Keratinocyte (primary cell): ENCODE results near the gene NMBR. TPM values are rescaled to one million over a fixed set of nuclear protein-coding genes. Genes with fewer than 3 reads are reported as not detected.

Source experiments
- DNase-seq: peaks from one replicate; pipeline ENCODE4 v3.0.0-alpha.2; 2011; ENCODE audit warnings: low read depth, missing footprints, low spot score
- FAIRE-seq: peaks from 2 replicates; lab custom pipeline; 2011; peaks lifted over from hg19 to GRCh38; lab: Jason Lieb, UNC
- H2AFZ ChIP-seq: 2 replicates; pipeline ENCODE4 v1.6.0; 2012; ENCODE audit warnings: low read length, control low read depth, inconsistent platforms; ENCODE audit not compliant: control insufficient read depth
- H3K27ac ChIP-seq: 2 replicates; pipeline ENCODE4 v1.5.1; 2011; ENCODE audit warnings: low read length; ENCODE audit not compliant: control insufficient read depth, insufficient read depth
- H3K27me3 ChIP-seq: 3 replicates; pipeline ENCODE4 v1.6.0; 2011; ENCODE audit warnings: low read length; ENCODE audit not compliant: control insufficient read depth, insufficient read depth; ENCODE audit errors: extremely low read depth
- H3K36me3 ChIP-seq, 2 experiments: 2 replicates in 1 of 2; 3 replicates in 1 of 2; pipeline ENCODE4 v1.5.1; 2011; ENCODE audit warnings: low read length in 2 of 2, mild to moderate bottlenecking in 1 of 2; ENCODE audit not compliant: control insufficient read depth in 2 of 2, insufficient read depth in 2 of 2; ENCODE audit errors: extremely low read depth in 1 of 2
- H3K4me1 ChIP-seq: 3 replicates; pipeline ENCODE4 v1.5.1; 2011; ENCODE audit warnings: low read length; ENCODE audit not compliant: control insufficient read depth, insufficient read depth; ENCODE audit errors: extremely low read depth
- H3K4me2 ChIP-seq: 3 replicates; pipeline ENCODE4 v1.6.0; 2011; ENCODE audit warnings: low read depth, low read length; ENCODE audit not compliant: control insufficient read depth, insufficient read depth; ENCODE audit errors: extremely low read depth
- H3K4me3 ChIP-seq, 3 experiments: fragments of 200-600 bp in 1 of 3; sonication (generic) in 1 of 3; 2 replicates in 2 of 3; 3 replicates in 1 of 3; pipeline ENCODE4 v1.5.1; 2011 to 2016; ENCODE audit warnings: low read length in 3 of 3, mild to moderate bottlenecking in 3 of 3, control low read depth in 2 of 3, inconsistent platforms in 1 of 3, low read depth in 1 of 3, mixed read lengths in 1 of 3, mixed run types in 1 of 3, moderate library complexity in 1 of 3; ENCODE audit not compliant: control insufficient read depth in 2 of 3, insufficient read depth in 2 of 3; ENCODE audit errors: extremely low read depth in 1 of 3
- H3K79me2 ChIP-seq: 2 replicates; pipeline ENCODE4 v1.6.0; 2012; ENCODE audit warnings: low read length; ENCODE audit not compliant: control insufficient read depth, insufficient read depth
- H3K9ac ChIP-seq: 3 replicates; pipeline ENCODE4 v1.6.0; 2011; ENCODE audit warnings: low read length; ENCODE audit not compliant: control insufficient read depth, insufficient read depth; ENCODE audit errors: extremely low read depth
- H3K9me1 ChIP-seq: 3 replicates; pipeline ENCODE4 v1.6.0; 2011; ENCODE audit warnings: low read length; ENCODE audit not compliant: control insufficient read depth, insufficient read depth; ENCODE audit errors: extremely low read depth
- H3K9me3 ChIP-seq: 2 replicates; pipeline ENCODE4 v1.5.1; 2012; ENCODE audit warnings: low read depth, low read length; ENCODE audit not compliant: control insufficient read depth
- H4K20me1 ChIP-seq: 3 replicates; pipeline ENCODE4 v1.6.0; 2011; ENCODE audit warnings: low read length; ENCODE audit not compliant: control insufficient read depth, insufficient read depth; ENCODE audit errors: extremely low read depth
- EZH2 ChIP-seq: IDR thresholded peaks from one replicate; pipeline ENCODE4 v1.6.1; 2012; ENCODE audit warnings: inconsistent platforms, mild to moderate bottlenecking, low read length, moderate library complexity
- dilution Hi-C: fragments of 300-500 bp; cut with MboI; formaldehyde crosslinking; loops from one replicate; pipeline ENCODE4 v1.7.0; 2020; ENCODE audit warnings: low sequenced_read_pairs; ENCODE audit not compliant: extremely low pct_ligation_motif_present
- polyA plus RNA-seq, 5 experiments: library from polyadenylated mRNA; depleted of rRNA in 3 of 5; stranded (reverse) in 3 of 5; stranded (forward) in 1 of 5; unstranded in 1 of 5; fragments of >200 nt; gene quantifications; 1 replicate in 1 of 5; 2 replicates in 3 of 5; 3 replicates in 1 of 5; pipeline versions ENCODE4 v1.2.1 to v1.2.3, GENCODE V29; 2011 to 2012; ENCODE audit warnings: missing spikeins in 2 of 5, low read depth in 1 of 5, low replicate concordance in 1 of 5
- TF ChIP-seq, protein P1 (sequence below), 3 experiments: IDR thresholded peaks in 1 of 3; conservative IDR thresholded peaks in 1 of 3; optimal IDR thresholded peaks in 1 of 3; 2 replicates in 2 of 3; 3 replicates in 1 of 3; pipeline versions ENCODE3 to v1.5.1; 2011; ENCODE audit warnings: low read length in 3 of 3, mild to moderate bottlenecking in 3 of 3, moderate library complexity in 2 of 3, control low read depth in 1 of 3, inconsistent platforms in 1 of 3; ENCODE audit not compliant: insufficient read depth in 2 of 3; ENCODE audit errors: extremely low read depth in 1 of 3

NMBR gene
- polyA plus RNA-seq, 1 donor (not counting 4 experiments of a cell fraction or from before 2014, with no cell fraction given), result not detected

DNA sequence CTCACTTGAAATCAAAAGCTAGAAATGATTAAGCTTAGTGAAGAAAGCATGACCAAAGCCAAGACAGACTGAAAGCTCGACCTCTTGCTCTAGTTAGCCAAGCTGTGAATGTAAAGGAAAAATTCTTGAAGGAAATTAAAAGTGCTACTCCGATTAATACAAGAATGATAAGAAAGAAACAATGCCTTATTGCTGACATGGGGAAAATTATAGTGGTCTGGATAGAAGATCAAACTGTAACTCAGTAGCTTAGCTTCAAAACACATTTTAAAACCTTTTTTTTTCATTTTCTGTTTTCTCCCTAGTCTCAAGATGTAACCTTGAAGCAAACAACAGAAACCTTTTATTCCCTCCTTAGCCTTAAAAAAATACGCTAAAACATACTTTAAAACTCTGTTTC, 25.6 kb downstream of the NMBR start:
- no peaks in the 10 kb centered on the region for H3K4me1 ChIP-seq
- H3K9me1 ChIP-seq, result no peaks in the 10 kb centered on the region
- H3K4me2 ChIP-seq, result no peak overlapping the region
- H3K27me3 ChIP-seq, result no peaks in the 10 kb centered on the region
- no peak overlapping the region for H3K4me3 ChIP-seq
- TF ChIP-seq, protein P1, sequence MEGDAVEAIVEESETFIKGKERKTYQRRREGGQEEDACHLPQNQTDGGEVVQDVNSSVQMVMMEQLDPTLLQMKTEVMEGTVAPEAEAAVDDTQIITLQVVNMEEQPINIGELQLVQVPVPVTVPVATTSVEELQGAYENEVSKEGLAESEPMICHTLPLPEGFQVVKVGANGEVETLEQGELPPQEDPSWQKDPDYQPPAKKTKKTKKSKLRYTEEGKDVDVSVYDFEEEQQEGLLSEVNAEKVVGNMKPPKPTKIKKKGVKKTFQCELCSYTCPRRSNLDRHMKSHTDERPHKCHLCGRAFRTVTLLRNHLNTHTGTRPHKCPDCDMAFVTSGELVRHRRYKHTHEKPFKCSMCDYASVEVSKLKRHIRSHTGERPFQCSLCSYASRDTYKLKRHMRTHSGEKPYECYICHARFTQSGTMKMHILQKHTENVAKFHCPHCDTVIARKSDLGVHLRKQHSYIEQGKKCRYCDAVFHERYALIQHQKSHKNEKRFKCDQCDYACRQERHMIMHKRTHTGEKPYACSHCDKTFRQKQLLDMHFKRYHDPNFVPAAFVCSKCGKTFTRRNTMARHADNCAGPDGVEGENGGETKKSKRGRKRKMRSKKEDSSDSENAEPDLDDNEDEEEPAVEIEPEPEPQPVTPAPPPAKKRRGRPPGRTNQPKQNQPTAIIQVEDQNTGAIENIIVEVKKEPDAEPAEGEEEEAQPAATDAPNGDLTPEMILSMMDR (optimal IDR thresholded peaks at IDR 0.05 in 1 of 3, IDR thresholded peaks at IDR 0.05 in 1 of 3, conservative IDR thresholded peaks at IDR 0.05 in 1 of 3; ENCODE audit: extremely low read depth in 1 of 3, insufficient read depth in 2 of 3, low read length in 3 of 3), result no peak
- no peak for TF ChIP-seq EZH2
- H4K20me1 ChIP-seq, result no peaks in the 10 kb centered on the region
- H3K36me3 ChIP-seq, result no peaks in the 10 kb centered on the region
- no peak for DNase-seq
- no peak for FAIRE-seq
- H3K9ac ChIP-seq, result no peak overlapping the region
- dilution Hi-C loops, result loop anchor here (25.0 kb wide), 1 partner anchor 434 kb away; no protein-coding TSS in a partner anchor
- no peaks in the 10 kb centered on the region for H3K9me3 ChIP-seq
- no peak overlapping the region for H2AFZ ChIP-seq
- no peak overlapping the region for H3K27ac ChIP-seq
- no peaks in the 10 kb centered on the region for H3K79me2 ChIP-seq

DNA sequence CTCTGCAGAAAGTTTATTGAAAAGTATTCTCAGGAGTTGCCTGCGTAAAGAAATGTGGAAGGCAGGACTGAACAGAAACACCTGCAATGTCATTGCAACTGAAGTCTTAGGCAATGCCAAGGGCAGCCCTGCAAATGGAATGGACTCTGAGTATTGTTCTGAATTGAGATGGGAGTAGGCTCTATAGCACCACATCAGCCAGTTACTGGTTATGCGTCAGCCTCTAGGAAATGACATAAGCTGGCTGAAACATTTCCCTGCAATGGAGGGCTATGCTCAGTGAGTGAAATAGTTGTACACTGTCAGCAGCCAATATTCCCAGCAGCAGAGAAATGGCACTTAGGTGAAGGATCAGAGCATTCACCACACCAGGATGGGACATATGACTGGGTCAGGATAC, 28.0 kb downstream of the NMBR start:
- no peaks in the 10 kb centered on the region for H3K79me2 ChIP-seq
- no peak overlapping the region for H3K4me2 ChIP-seq
- H4K20me1 ChIP-seq, result no peaks in the 10 kb centered on the region
- H3K4me1 ChIP-seq, result no peaks in the 10 kb centered on the region
- no peak overlapping the region for H3K27ac ChIP-seq
- dilution Hi-C loops, result loop anchor here (25.0 kb wide), 1 partner anchor 432 kb away; no protein-coding TSS in a partner anchor
- no peak for TF ChIP-seq EZH2
- TF ChIP-seq, protein P1 (optimal IDR thresholded peaks at IDR 0.05 in 1 of 3, IDR thresholded peaks at IDR 0.05 in 1 of 3, conservative IDR thresholded peaks at IDR 0.05 in 1 of 3; ENCODE audit: extremely low read depth in 1 of 3, insufficient read depth in 2 of 3, low read length in 3 of 3), result no peak
- no peaks in the 10 kb centered on the region for H3K9me3 ChIP-seq
- no peak overlapping the region for H3K9ac ChIP-seq
- H3K9me1 ChIP-seq, result no peaks in the 10 kb centered on the region
- H2AFZ ChIP-seq, result no peak overlapping the region
- H3K36me3 ChIP-seq, result no peaks in the 10 kb centered on the region
- FAIRE-seq (no peak), DNase-seq (no peak)
- no peaks in the 10 kb centered on the region for H3K27me3 ChIP-seq
- no peak overlapping the region for H3K4me3 ChIP-seq
